Mucosa of stomach (tissue), 1 donor: ENCODE data around the gene MAPKAP1.

Experiments used
- H3K27me3 ChIP-seq: one replicate; pipeline ENCODE4 v1.7.0; 2013; ENCODE audit warnings: mild to moderate bottlenecking, low read length; ENCODE audit not compliant: control insufficient read depth, insufficient read depth
- H3K36me3 ChIP-seq: one replicate; pipeline ENCODE4 v1.7.0; 2013; ENCODE audit warnings: low read length; ENCODE audit not compliant: control insufficient read depth, insufficient read depth
- H3K4me1 ChIP-seq: one replicate; pipeline ENCODE4 v1.7.0; 2013; ENCODE audit warnings: mild to moderate bottlenecking, low read length; ENCODE audit not compliant: control insufficient read depth, insufficient read depth
- H3K4me3 ChIP-seq: one replicate; pipeline ENCODE4 v1.7.0; 2013; ENCODE audit warnings: low read length
- H3K9ac ChIP-seq: one replicate; pipeline ENCODE4 v1.7.0; 2013; ENCODE audit warnings: mild to moderate bottlenecking, low read length, moderate library complexity
- H3K9me3 ChIP-seq: one replicate; pipeline ENCODE4 v1.7.0; 2013; ENCODE audit warnings: mild to moderate bottlenecking, low read length, moderate library complexity; ENCODE audit not compliant: control insufficient read depth
- donor health status: Pancreatic carcinoma.

The MAPKAP1 gene

DNA sequence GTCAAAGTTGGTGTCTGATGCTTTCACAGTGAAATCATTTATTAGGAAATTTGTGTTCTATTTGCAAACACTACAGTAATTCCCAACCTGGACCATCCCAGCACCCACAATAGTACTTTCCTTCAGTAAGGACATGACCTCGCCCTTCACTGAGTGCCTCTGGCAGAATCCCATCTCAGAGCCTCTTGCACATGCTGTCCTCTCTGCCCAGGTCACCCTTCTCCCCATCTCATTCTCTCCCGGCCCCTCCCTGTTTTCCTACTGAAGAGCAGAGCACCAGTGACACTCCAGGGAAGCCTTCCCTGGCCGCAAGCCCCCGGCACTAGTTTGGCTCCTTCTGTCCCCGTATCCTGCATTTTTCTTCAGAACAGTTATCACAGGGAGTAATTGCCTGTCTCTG lies 220.4 kb downstream of the MAPKAP1 start:
- Histone ChIP-seq H3K4me1 (peaks cover 9% of the 10 kb centered on the region), H3K27me3 (no peaks in the 10 kb centered on the region), H3K9me3 (no peaks in the 10 kb centered on the region), H3K36me3 (no peaks in the 10 kb centered on the region), H3K4me3 (no peak overlapping the region), H3K9ac (no peak overlapping the region)

DNA sequence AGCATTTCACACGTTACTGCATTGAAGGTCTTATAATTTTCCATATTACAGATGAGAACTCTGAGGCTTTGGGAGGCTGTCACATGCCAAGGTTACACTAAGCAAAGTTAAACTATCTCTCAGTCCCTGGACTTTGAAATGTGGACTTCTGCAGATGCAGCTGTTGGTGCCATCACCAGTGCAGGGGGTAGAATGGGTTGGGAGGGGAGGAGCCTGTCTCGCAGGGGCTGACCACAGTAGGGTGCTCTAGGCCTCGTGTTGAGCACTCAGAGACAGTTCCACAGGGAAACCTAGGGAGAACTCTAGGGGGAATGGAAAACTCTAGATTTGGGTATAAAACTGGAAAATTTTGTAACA lies 220.9 kb downstream of the MAPKAP1 start:
- H3K9ac ChIP-seq: no peak overlapping the region
- H3K4me1 ChIP-seq: peaks cover 9% of the 10 kb centered on the region
- H3K27me3 ChIP-seq: no peaks in the 10 kb centered on the region
- no peaks in the 10 kb centered on the region for H3K9me3 ChIP-seq
- H3K4me3 ChIP-seq: no peak overlapping the region
- no peaks in the 10 kb centered on the region for H3K36me3 ChIP-seq

DNA sequence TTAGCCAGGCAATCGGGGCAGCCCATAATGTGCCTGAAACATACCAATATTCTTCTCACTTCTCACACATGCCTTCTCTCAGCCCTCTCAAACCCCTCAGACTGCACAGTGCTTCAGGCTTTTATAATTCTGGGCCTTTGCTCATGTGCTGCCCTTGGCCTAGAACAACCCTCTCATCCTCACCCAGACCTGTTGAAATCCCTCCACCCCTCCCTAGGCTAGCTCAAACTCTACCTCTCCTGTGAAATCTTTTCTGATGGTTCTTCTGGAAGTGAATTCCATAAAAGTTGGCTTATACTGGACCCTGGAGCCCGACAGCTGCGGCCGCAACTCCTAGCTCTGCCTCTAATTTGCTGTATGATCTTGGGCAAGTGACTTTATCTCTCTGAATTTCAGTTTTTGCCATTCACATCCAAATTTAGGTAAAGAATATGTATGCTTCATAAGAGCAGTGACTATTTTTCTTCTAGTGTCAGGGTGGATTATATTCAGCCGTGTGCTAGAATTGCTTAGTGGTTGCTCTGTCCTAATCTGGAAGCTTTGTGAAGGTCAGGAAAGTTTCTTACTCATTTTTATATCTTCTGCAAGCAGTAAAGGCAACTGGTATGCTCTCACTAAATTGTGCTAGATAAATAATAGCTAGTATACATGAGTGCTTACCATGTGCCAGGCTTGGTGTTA lies 221.4 kb downstream of the MAPKAP1 start:
- Histone ChIP-seq H3K4me3 (no peak overlapping the region), H3K9me3 (no peaks in the 10 kb centered on the region), H3K9ac (no peak overlapping the region), H3K27me3 (no peaks in the 10 kb centered on the region), H3K4me1 (peaks cover 9% of the 10 kb centered on the region), H3K36me3 (no peaks in the 10 kb centered on the region)

DNA sequence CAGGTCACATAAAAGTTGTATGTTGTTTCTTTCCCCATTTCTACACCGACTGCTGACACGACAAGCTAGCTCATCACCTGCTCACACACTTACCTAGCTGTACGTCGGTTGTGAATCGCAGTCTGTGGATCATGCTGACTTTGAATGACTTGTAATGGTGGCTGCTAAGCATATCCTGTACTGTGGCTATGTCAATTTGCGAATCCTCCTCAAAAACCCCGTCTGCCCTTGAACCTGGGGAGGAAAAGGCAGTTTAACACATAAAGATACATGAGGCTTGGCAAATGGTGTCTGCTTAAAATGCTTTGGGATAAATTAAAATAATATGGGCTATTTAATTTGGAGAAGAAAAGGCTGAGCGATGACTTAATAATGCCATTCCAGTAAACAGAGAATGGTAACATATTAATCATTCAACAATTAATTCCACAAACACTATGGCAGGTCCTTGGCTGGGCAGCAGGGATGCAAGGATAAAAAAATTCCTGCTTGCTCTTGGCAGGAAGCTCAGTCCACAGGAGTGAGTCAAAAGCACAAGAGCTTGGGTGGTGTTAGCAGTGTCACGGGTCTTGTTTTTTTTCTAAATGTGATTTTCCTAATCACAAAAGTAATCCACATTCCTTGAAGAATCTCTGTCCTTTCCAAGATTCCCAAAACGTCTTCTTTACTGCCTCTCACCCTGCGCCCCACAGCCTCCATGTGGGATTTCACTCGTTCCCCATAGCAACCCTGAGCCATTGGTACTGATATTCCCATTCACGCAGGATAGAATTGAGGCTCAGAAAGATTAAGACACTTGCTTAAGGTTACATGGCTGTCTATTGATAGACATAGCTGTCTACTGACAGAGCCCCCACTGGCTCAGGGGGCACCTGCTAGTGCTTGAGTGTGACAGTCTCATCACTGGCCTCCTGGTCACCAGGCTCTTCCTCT lies 222.4 kb downstream of the MAPKAP1 start:
- no peaks in the 10 kb centered on the region for H3K27me3 ChIP-seq
- no peak overlapping the region for H3K4me3 ChIP-seq
- peaks cover 9% of the 10 kb centered on the region for H3K4me1 ChIP-seq
- H3K9me3 ChIP-seq: no peaks in the 10 kb centered on the region
- H3K36me3 ChIP-seq: no peaks in the 10 kb centered on the region
- no peak overlapping the region for H3K9ac ChIP-seq

DNA sequence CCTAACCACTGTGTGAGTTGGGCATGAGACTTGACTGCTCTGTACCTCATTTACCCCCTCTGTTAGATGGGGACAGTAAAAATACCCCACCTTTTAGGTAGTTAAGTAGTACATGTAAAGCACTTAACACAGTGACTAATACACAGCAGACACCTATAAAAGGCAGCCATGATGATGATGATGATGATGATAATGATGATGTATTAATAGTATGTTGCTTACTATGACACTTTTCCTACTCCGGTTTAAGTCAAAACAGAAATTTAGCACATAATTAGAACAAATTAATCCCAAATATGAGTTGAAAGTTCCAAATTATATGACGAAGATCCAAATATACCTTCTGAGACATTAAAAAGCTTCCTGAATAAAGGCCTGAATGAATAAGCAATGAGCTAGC lies 223.3 kb downstream of the MAPKAP1 start:
- Histone ChIP-seq H3K27me3 (no peaks in the 10 kb centered on the region), H3K4me1 (peaks cover 9% of the 10 kb centered on the region), H3K9me3 (no peaks in the 10 kb centered on the region), H3K4me3 (no peak overlapping the region), H3K9ac (no peak overlapping the region), H3K36me3 (no peaks in the 10 kb centered on the region)

DNA sequence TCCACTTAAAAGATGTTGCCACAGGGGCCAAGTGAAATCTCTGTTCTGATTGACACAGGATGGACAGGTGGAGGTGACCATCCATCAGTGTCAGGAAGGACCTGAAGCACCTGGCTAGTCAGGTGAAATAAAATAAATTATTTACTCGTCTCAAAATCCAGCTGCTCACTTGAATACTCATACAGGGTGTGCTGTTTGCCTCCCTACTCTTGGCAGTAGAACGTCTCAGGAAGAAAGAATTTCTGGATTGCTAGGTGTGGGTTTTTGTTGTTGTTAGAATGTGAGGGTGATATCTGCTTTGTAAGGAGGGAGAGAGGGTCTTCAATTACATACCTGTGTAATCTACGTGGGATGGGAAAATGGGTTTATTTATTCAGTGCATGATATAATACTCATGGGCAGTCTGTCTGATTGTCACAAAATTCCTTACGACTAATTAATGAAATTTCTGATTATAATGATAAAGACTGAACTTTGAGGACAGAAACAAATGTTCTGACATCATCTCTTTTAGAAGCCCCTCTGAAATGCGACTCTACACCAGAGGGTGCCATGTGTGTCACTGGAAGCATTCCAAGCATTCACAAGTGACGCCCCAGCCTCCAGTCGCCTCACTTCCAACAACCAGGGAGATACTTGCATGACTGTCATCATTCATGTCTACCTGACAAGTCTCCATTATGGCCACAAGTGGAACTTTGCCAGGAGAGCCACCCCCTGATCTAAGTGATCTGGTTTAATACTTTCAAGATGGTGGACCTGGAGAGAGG lies 227.0 kb downstream of the MAPKAP1 start:
- H3K9ac ChIP-seq: no peak overlapping the region
- no peaks in the 10 kb centered on the region for H3K27me3 ChIP-seq
- H3K36me3 ChIP-seq: no peaks in the 10 kb centered on the region
- no peak overlapping the region for H3K4me3 ChIP-seq
- H3K9me3 ChIP-seq: no peaks in the 10 kb centered on the region
- peaks cover 2% of the 10 kb centered on the region for H3K4me1 ChIP-seq

DNA sequence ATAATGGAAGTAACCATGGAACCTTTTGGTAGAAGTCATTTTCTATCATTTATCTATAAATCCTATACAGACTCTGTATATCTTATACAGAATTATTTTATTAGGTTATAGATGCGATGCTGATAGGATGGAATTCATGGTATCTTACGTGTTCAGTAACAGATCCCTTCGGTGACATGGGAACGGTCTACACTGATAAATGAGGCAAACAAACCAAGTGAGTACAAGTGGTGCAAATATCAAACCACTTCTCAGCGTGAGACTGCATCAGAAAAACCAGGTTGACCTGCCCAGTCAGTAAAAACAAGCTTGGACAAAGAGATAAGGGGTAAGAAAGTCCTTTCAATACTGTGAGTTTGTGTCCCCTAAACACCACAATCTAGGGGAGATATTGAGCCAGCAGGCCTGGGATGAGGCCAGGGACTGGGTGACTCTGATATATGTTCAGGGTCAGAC lies 229.9 kb downstream of the MAPKAP1 start:
- Histone ChIP-seq H3K27me3 (no peaks in the 10 kb centered on the region), H3K36me3 (no peaks in the 10 kb centered on the region), H3K9me3 (no peaks in the 10 kb centered on the region), H3K9ac (no peak overlapping the region), H3K4me1 (peaks cover 4% of the 10 kb centered on the region), H3K4me3 (no peak overlapping the region)

DNA sequence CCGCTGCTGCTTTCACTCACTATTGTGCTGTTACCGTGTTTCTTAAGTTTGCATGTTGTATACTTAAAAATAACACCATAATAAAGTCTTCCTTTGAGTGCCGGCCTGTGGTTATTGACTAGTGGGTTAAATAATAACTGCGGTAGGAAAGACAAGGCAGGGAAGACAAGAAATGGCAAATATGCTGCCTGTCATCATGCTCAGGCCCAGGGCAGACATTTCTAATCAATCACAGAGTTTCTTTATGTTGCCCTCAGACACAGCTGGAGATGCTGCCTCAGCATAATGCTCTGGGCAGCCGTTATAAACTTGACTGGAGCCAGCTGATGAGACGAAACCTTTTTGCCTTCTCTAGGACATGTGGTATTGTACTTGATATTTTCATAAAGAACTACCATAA lies 230.4 kb downstream of the MAPKAP1 start:
- Histone ChIP-seq H3K9me3 (no peaks in the 10 kb centered on the region), H3K27me3 (no peaks in the 10 kb centered on the region), H3K36me3 (no peaks in the 10 kb centered on the region), H3K4me1 (peaks cover 4% of the 10 kb centered on the region), H3K4me3 (no peak overlapping the region), H3K9ac (no peak overlapping the region)

DNA sequence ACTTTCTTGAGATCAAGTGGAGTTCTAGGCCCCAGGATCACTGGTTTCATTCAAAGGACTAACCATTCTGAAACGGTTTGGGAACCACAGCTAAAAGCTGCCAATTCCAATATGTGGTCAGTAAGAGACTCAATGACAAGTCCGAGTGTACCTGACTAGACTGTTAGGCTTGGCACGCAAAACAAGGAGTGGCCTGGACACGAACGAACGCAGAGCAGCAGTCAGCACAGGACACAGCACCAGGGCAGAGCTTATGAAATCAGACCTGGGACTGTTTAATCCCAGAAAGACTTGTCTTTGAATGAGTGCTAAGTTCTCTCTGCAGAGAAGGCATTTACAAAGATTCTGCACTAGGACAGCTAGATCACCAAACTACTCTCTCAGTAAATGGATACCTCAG lies 231.6 kb downstream of the MAPKAP1 start:
- H3K36me3 ChIP-seq: no peaks in the 10 kb centered on the region

DNA sequence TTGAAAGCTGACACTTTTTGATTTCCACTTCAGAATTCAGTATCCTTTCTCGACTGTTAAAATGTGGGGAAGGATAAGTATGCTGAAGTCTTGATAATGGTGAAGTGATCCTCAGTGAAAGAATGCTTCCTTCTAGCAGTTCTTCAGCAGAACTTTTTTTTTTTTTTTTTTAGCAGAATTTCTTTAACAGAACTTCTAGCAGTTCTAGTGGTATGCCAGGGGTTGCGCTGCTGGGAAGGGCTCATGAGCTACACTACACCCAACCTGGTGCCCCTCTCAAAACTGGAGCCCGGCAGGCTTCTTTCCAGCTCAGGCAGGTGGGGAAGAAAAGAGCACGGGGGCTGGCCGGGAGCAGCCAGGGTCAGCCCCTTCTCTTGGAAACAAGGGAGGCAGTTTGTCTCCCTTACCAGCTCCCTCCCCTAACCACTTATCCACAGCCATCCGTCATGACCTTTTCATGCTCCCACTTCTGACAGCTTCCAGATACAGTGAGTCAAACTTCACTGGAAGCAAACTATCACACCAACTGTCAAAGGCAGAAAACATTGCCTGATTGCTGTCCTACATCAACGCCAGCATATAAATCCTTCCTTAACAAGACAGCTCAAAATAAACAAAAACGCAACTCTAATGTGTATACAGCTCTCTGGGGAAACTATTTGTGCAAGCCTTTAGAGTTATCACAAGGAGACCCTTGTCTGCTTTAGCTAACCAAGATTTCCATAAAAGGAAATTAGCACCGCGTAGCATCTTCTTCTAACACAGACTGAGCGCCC lies 233.9 kb downstream of the MAPKAP1 start:
- Histone ChIP-seq H3K9ac (no peak overlapping the region), H3K4me1 (peaks cover 9% of the 10 kb centered on the region), H3K4me3 (no peak overlapping the region), H3K9me3 (no peaks in the 10 kb centered on the region), H3K27me3 (no peaks in the 10 kb centered on the region), H3K36me3 (no peaks in the 10 kb centered on the region)

More for the DNA sequence above, 231.6 kb downstream of the MAPKAP1 start:
- H3K27me3 ChIP-seq: no peaks in the 10 kb centered on the region
- H3K9me3 ChIP-seq: no peaks in the 10 kb centered on the region
- H3K4me1 ChIP-seq: peaks cover 4% of the 10 kb centered on the region
- no peak overlapping the region for H3K9ac ChIP-seq
- no peak overlapping the region for H3K4me3 ChIP-seq

DNA sequence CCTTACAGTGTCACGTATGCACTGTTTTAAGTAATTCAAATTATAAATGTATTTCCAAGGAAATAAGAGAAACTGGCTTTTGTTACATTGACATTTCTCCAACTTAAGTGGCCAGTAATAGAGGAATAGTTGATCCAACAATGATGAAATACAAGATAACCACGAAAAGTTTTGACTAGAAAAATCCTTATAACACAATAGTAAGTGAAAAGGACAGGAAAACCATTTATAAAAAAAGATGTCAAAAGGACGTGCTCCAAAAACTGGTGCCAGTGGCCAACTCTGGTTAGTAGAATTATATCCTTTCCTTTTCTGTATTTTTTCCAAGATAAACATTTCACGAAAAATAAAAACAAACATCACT lies 234.5 kb downstream of the MAPKAP1 start:
- no peak overlapping the region for H3K9ac ChIP-seq
- H3K9me3 ChIP-seq: no peaks in the 10 kb centered on the region
- no peak overlapping the region for H3K4me3 ChIP-seq
- no peaks in the 10 kb centered on the region for H3K27me3 ChIP-seq
- H3K4me1 ChIP-seq: peaks cover 14% of the 10 kb centered on the region
- H3K36me3 ChIP-seq: no peaks in the 10 kb centered on the region
